Activated CD8-positive, alpha-beta memory T cell treated with anti-CD3 and anti-CD28 coated beads for 1 hour (primary cell): ENCODE measurements around the gene ZNF277.

ENCODE experiments used
- DNase-seq, 2 donors: peaks; one replicate each; pipeline ENCODE4 v3.0.0-alpha.2; 2020; ENCODE audit warnings: low read depth in 1 of 2; ENCODE audit errors: extremely low read depth in 1 of 2

ZNF277 gene

DNA sequence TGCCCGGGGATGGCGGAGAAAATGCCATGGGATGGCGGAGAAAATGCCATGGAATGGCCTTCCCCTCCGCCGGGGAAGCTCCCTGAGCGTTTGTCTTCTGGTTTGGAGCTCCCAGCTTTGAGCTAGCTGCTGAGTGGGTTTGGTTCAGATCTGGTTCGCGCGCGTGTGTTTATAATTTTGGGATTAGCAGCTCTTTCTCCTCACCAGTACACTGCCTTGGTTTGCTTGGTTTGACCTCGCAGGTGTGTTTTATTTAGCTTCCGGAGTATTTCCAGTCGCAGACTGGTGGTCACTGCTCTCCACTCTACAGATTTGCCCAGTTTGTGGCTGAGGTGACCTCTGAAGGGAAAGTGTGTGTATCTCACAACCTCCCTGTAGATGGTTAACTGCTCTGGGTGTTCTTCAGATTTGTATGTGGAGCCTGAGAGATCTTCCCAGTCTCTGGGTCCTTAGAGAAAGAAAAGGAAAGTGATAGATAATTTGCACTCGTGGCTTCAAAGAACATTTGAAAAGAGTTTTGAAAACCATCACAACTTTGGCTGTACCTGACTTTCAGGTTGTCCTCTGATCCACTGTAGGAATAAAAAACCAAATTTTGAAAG, 597 bp downstream of the ZNF277 start:
- DNase-seq, result no peak

DNA sequence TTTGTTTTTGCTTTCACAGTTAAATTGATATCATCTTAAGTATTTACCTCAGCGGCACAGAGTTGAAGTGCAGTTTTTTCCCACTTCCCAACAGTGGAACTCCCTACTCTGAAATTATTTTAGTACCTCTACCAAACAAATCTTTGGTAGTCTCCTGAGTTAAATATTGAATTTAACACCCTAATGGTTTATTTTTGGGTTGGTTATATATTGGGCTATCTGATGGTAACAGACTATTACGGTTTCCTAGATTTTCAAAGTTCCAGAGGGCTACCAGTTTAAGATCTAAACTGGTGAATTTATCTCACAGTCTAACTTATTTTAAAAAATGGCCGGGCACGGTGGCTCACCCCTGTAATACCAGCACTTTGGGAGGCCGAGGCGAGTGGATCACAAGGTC, 1.3 kb downstream of the ZNF277 start:
- DNase-seq, result no peak

DNA sequence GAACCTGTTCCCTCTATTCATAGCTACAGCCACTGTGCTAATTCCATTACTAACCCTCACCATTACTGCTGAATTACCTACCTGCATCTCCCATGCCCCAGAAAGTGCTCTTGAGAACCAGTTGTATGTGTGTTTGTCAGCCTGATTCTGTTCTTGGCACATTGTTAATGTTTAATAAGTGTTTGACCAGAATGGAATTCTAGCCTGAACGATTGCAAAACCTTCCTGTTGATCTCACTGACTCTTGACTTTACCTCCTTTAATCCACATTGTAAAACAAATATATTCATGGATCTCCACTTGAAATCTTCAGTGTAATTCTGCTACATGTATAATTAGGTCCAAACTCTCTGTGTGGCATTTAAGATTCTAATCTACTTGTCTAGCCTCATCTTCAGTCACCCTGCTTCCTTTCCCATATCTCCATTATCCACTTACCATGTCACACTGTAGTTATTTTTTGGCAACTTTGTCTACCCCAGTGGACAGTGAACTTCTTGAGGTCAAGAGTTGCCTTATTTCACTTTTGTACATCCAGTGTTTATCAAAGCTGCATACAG, 4.9 kb downstream of the ZNF277 start:
- DNase-seq, result no peak

DNA sequence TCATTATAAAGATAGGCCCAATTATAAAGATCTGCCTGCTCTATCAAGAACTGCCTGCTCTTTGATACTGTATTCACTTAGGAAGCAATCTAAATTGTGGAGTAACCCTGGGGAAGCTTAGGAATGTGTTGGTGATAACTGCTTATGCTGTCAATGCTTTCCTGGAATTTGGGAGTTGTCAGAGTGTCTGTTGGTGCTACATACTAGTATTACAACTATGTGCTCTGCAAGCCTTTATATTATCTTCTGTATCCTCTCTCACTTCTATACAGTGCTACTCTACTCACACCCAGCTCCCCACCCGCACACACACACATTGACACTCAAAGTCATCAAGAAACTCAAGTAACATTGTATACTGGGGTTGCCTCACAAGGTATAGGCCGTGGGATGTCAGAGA, 6.1 kb downstream of the ZNF277 start:
- DNase-seq, result no peak

DNA sequence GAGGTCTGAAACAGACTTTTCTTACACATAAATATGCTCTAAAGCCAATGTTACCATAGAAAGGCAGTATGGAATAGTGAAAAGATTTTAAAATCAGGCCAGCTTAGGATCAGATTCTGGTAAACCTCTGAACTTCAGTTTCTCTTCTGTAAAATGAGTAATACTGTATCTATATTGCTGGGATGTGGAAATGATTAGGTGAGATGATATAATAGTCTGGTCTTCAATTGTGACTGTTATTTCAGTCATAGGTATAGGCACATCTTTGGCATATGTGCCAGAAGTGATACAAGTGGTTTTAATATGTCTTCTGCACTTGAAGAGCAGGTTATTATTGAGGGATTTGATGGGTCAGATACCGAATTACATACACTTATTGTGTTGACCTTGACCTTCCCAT, 7.2 kb downstream of the ZNF277 start:
- DNase-seq, result no peak

DNA sequence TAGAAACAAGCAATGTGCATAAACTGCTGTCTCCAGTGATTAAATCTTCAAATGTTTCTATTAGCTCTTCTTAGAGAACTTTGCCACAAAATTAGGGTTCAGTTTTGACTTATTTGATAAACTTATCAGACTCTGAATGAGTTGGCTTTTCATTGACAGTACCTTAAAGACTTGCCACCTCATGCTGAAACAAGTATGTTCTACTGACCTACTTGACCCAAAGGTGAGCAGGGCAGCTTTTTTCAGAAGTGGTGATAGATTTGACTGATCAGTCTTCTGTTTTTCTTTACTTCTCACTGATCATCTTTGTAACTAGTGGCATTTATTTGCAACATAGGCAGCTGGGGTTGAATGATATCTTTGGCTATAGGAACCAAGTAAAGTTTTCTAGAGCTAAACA, 7.8 kb downstream of the ZNF277 start:
- DNase-seq, result no peak

DNA sequence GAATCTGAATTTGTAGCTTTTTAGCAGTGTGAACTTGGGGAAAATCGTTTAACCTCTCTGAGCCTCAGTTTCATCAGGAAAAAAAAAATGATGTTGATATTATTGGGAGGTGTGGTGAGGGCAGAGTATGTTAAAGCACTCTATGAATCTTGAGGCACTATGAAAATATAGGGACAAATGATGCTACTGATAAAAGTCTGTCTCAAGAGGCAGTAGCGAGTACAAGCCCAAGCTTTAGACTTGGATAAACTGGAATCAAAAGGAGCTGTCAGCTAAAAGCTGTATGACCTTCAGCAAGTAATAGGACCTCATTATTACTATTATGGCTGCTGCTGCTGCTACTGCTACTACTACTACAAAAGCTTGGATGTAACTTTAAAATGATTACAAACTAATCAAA, 8.4 kb downstream of the ZNF277 start:
- no peak for DNase-seq

DNA sequence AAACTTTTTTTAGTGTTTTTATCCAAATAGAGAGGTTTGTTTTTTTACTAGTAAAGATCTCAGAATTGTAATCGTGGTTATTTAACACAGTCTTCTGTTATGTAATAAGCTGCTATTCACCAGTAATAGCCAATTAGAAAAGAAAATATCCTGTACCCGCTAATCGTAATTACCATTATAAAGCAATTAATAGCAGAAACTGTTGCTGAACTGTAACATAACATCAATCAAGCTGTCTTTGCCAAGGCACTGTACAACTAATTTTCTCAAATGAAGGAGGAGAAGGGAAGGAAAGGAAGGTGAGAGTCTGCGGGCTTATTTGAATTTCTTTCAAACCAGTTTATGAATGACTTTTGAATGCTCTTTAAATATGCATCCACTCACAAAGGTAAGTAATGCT, 9.3 kb downstream of the ZNF277 start:
- no peak for DNase-seq

DNA sequence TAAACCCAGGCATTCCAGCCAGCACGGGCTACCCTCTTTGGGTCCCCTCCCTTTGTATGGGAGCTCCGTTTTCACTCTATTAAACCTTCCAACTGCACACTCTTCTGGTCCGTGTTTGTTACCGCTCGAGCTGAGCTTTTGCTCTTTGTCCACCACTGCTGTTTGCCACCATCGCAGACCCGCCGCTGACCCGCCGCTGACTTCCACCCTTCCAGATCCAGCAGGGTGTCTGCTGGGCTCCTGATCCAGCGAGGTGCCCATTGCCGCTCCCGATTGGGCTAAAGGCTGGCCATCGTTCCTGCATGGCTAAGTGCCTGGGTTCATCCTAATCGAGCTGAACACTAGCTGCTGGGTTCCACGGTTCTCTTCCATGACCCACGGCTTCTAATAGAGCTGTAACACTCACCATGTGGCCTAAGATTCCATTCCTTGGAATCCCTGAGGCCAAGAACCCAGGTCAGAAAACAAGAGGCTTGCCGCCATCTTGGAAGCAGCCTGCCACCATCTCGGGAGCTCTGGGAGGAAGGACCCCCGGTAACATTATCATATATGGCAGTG, 14.5 kb downstream of the ZNF277 start:
- DNase-seq, result no peak

DNA sequence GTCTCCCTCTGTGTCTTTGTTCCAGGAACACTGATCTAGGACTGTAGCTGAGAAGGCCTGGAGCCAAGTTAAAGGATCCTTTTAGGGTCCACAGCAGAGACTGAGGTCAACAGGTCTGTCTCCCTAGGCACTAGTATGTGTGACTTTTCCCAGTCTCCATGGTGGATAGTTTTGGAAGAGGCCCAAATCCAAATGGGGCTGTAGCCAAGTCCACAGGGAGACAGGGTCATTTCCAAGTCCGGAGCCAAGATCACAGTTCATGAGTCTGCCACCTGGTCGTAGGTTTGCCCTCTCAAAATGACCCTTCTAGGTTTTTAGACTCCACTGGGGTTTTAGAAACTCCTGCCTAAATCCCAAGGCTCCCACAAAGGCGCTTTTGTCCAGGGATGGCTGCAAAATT, 16.8 kb downstream of the ZNF277 start:
- DNase-seq, result no peak

DNA sequence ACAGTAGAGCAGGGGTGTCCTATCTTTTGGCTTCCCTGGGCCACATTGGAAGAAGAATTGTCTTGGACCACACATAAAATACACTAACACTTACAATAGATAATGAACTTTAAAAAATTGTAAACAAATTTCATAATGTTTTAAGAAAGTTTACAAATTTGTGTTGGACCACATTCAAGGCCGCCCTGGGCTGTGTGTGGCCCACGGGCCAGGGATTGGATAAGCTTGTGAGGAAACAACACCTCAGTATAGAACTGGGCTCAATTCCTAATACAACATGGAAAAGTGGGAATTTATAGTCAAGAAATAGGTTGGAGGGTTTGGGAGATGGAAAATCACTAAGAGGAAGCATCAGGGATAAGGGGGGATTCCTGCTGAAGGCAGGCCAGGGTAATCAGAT, 17.7 kb downstream of the ZNF277 start:
- no peak for DNase-seq

DNA sequence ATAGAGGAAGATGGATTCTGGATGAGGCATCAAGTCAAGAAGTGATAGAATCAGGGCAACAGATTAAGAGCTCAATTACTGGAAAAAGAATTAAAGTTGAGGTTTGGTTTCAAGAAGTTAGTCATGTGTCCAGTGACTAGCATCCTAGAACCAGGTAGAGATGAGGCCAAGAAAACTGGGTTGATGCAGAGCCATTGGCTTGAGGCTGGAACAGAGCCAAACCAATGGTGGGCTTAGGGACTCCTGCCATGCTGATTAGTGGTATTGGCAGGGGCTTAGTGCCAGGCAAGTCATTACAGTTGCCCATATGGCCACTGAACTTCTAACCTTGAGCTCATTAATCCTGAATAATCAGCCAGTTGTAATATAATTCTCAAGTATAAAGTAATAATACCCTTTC, 18.5 kb downstream of the ZNF277 start:
- no peak for DNase-seq

DNA sequence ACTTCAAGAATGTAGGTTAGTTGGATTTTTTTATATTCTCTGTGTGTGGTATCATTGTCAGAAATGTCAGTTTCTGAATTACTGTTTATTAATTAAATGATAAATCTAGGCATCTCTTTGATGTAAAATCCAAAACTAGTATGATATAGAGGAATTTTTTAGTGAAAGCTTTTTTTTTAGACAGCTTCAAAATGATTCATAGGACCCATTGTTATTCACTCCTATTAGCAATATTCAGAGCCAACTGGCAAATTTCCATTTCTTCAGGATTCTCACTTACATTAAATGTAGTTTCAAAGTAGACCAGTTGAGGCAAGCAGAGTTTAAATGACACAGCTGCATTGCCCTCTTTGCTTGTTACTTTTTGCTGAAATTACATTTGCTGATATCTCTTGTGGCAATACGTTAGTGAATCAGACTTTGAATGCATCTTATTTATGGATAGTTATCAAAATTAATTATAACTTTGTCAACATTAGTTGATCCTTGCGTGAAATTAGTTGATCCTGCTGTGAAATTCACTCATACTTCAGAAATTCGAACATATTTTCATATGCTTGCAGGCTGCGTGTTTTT, 20.3 kb downstream of the ZNF277 start:
- no peak for DNase-seq

DNA sequence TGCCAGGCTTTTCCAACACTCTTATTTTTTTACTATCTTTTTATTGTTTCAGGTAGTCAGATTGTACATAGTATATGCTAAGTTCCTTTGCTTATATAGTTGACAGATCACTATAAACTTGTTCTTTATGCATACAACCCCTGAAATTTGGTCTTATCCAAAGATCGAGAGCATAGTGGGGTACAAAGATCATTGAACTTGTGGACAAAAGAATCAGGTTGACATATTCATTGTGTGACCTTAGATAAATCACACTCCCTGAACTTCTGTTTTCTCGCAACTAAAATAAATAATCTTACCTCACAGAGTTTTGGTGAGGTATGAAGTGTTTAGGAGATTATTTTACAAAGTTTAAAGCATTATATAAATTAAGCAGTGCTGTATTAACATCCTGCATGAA, 22.1 kb downstream of the ZNF277 start:
- DNase-seq, result no peak

DNA sequence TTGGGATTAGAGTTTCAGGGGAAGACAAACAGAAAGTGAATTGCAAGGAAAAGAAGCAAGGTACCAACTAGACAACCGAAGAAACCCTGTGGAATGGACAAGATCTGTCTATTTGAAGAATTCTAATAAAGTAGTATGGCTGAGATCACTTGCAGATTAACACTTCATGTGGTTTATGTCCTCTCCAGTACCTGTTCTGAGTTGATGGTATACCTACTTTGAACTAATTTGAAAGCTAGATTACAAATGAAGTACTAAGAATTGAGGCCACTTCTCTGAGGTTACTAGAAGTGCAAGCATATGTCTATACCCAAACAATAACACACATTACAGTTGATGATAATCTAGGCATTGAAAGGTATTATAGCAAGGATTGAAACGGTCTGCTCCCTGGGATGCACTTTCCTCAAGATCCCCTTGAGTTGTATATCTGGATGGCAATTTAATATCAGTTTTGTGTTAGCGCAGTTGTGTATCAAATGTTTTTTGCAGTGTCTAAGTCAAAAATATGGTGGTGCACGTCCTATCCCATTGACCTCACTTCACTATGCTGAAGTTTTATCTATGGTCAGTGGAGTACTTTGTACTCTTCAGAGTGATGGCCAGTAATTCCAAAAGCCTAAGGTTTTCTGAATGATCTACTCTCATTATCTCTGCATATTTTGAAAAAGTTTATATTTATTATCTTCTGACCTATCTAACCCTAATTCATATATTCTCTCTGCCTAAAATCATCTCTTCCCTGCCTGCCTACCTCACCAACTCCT, 25.9 kb downstream of the ZNF277 start:
- no peak for DNase-seq

DNA sequence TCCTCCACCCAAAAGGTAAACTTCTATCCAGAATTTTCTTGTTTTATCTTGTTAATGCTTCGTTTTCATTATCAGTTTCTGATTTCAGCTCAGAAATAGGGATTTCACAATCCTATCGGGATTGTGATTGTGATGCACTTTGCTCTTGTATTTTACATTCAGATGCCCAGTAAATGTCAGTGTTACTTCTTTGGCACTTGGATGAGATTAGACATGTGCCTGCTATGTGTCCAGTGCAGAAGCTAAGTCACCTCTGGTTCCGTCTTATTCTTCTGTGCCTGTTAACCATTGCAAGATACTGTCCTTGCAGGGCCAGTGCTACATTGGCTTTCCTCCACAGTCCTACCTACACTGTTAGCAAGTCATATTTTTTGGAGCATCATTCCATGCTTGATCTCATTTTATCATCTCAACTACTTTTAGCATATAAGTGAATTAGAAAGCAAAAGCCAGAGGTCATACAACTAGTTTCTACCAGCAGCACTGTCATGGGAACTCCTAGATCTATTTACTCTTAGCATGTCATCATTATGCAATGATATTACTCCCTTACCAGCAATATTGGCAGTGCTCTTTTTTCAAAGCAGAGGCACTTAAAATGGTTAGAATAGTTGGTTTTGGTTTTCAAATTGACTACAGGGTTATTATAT, 26.7 kb downstream of the ZNF277 start:
- DNase-seq, result no peak

DNA sequence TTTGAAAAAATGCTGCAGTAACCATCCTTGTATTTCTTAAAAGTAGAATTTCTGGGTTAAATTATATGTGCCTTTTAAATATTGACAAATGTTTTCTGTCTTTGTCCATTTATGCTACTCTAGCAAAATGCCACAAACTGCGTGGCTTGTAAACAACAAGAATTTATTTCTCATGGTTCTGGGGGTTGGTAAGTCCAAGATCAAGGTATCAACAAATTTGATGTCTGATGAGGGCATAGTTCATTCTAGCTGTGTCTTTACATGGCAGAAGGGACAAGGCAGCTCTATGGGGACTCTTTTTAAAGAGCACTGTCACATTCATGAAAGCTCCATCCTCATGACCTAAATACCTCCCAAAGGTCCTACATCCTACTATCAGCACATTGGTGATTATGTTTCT, 27.7 kb downstream of the ZNF277 start:
- DNase-seq, result no peak

DNA sequence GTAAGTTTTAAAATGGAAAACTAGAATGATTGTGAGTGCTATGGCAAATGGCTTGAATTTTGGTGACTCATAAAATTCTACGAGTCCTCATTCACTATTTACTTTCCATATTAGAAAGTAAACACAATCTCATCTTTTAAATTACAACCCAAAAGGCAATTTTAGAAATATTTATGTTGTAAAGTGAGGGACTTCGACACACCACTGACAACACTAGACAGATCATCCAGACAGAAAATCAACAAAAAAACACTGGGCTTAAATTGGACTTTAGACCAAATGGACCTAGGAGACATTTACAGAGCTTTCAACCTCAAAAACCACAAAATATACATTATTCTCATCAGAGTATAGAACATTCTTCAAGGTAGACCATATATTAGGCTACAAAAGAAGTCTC, 30.1 kb downstream of the ZNF277 start:
- no peak for DNase-seq

DNA sequence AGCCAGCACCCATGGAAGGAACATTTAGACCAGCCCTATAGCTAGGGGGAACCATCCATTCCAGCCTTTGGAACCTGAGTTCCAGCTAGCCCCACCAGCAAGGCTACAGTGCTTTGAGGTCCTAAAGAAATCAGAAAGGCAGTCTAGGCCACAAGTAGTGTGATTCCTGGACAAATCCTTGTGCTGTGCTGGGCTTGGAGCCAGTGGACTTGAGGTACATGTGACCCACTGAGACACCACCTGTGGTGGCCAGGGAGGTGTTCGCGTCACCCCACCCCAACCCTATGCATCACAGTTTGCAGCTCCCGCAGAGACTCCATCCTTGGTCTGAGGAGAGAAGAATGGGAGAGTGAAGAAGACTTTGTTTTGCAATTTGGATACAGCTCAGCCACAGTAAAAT, 31.8 kb downstream of the ZNF277 start:
- no peak for DNase-seq

DNA sequence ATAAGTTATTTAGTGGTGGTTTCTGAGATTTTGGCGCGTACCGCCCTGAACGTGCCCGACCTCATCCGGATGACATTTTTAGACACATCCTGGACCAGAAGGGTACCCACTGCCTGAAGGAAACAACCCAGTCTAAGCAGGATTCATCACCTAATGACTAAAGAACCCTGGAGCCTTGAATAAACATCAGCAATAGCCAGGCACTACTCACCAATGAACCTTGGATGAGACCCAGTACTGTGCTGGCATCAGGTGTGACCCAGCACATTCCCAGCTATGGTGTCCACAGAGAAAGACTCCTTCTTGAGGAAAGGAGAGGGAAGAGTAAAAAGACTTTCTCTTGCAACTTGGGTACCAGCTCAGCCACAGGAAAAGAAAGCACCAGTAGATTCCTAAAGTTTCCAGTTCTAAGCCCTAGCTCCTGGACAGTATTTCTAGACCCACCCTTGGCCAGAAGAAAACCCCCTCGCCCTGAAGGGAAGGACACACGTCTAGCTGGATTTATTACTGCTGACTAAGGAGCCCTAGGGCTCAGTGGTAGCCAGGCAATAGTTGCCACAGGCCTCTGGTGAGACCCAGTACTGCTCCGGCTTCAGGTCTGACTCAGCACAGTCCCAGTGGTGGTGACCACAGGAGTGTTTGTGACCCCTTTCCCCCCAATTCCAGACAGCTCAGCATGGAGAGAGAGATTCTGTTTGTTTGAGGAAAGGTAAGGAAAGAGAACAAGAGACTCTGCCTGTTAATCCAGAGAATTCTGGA, 32.5 kb downstream of the ZNF277 start:
- no peak for DNase-seq

DNA sequence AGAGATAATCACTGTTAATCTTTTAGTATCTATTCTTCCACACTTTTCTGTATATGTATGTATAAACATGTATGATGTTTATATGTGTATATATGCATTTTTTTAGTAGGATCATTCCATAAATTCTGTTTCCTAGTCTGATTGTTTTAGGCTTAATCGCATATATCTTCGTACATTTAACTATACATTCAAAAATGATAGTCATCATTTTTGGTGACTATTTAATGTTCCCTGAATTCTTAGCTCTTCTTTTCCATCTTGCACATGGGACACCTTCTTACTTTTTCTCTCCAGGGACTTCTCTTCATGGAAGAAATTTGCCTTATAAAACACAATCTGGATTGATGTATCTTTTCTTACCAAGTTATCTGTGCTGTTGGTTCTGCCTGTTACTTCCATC, 42.1 kb downstream of the ZNF277 start:
- DNase-seq, result no peak
